ENCODE results near the gene TSPO2.

Gene TSPO2

GRCh38 chr6:41028561-41029412 lies 13.5 kb upstream of the TSPO2 start:
- FAIRE-seq (no peak), DNase-seq (ENCODE audit: insufficient read length) (no peak)
- TF ChIP-seq POLR2AphosphoS5 (IDR thresholded peaks at IDR 0.05; ENCODE audit: low read depth, low read length) (no peak), TAF1 (IDR thresholded peaks at IDR 0.05; ENCODE audit: borderline replicate concordance, low read depth, low read length) (no peak), POLR2A (IDR thresholded peaks at IDR 0.05; ENCODE audit: low read depth, low read length) (no peak)

GRCh38 chr6:41032830-41033229 lies 9.4 kb upstream of the TSPO2 start:
- FAIRE-seq, result no peak
- no peak for TF ChIP-seq POLR2A (IDR thresholded peaks at IDR 0.05; ENCODE audit: low read depth, low read length)
- TF ChIP-seq TAF1 (IDR thresholded peaks at IDR 0.05; ENCODE audit: borderline replicate concordance, low read depth, low read length), result no peak

GRCh38 chr6:41033776-41034175 lies 8.5 kb upstream of the TSPO2 start:
- FAIRE-seq, result no peak
- TF ChIP-seq POLR2AphosphoS5 (IDR thresholded peaks at IDR 0.05; ENCODE audit: low read depth, low read length) (no peak), TAF1 (IDR thresholded peaks at IDR 0.05; ENCODE audit: borderline replicate concordance, low read depth, low read length) (no peak), POLR2A (IDR thresholded peaks at IDR 0.05; ENCODE audit: low read depth, low read length) (no peak)
- no peak for DNase-seq (ENCODE audit: insufficient read length)

More at GRCh38 chr6:41032830-41033229, 9.4 kb upstream of the TSPO2 start:
- no peak for DNase-seq (ENCODE audit: insufficient read length)

- TF ChIP-seq POLR2AphosphoS5 (IDR thresholded peaks at IDR 0.05; ENCODE audit: low read depth, low read length), result no peak
- TF ChIP-seq TAF1 (IDR thresholded peaks at IDR 0.05; ENCODE audit: borderline replicate concordance, low read depth, low read length), result no peak
- no peak for TF ChIP-seq POLR2A (IDR thresholded peaks at IDR 0.05; ENCODE audit: low read depth, low read length)
- no peak for DNase-seq (ENCODE audit: insufficient read length)
- no peak for FAIRE-seq
These were observed 6.1 kb upstream of the TSPO2 start for GRCh38 chr6:41036186-41036585.

- TF ChIP-seq POLR2AphosphoS5 (IDR thresholded peaks at IDR 0.05; ENCODE audit: low read depth, low read length) (no peak), TAF1 (IDR thresholded peaks at IDR 0.05; ENCODE audit: borderline replicate concordance, low read depth, low read length) (no peak), POLR2A (IDR thresholded peaks at IDR 0.05; ENCODE audit: low read depth, low read length) (no peak)
- FAIRE-seq, result no peak
These were observed 5.7 kb upstream of the TSPO2 start for GRCh38 chr6:41036601-41037000.

GRCh38 chr6:41037107-41037900 lies 5.0 kb upstream of the TSPO2 start:
- DNase-seq (ENCODE audit: insufficient read length) (no peak), FAIRE-seq (no peak)
- no peak for TF ChIP-seq TAF1 (IDR thresholded peaks at IDR 0.05; ENCODE audit: borderline replicate concordance, low read depth, low read length)
- TF ChIP-seq POLR2AphosphoS5 (IDR thresholded peaks at IDR 0.05; ENCODE audit: low read depth, low read length), result no peak
- no peak for TF ChIP-seq POLR2A (IDR thresholded peaks at IDR 0.05; ENCODE audit: low read depth, low read length)

More at GRCh38 chr6:41036601-41037000, 5.7 kb upstream of the TSPO2 start:
- DNase-seq (ENCODE audit: insufficient read length), result no peak

- DNase-seq (ENCODE audit: insufficient read length), result no peak
- no peak for TF ChIP-seq TAF1 (IDR thresholded peaks at IDR 0.05; ENCODE audit: borderline replicate concordance, low read depth, low read length)
- no peak for TF ChIP-seq POLR2AphosphoS5 (IDR thresholded peaks at IDR 0.05; ENCODE audit: low read depth, low read length)
- TF ChIP-seq POLR2A (IDR thresholded peaks at IDR 0.05; ENCODE audit: low read depth, low read length), result no peak
- FAIRE-seq, result no peak
These were observed 4.1 kb upstream of the TSPO2 start for GRCh38 chr6:41038205-41038604.

- no peak for TF ChIP-seq POLR2A (IDR thresholded peaks at IDR 0.05; ENCODE audit: low read depth, low read length)
- no peak for TF ChIP-seq POLR2AphosphoS5 (IDR thresholded peaks at IDR 0.05; ENCODE audit: low read depth, low read length)
- no peak for TF ChIP-seq TAF1 (IDR thresholded peaks at IDR 0.05; ENCODE audit: borderline replicate concordance, low read depth, low read length)
- FAIRE-seq, result peak; percentile 64
- DNase-seq (ENCODE audit: insufficient read length), result peak; percentile 59
These were observed 2.9 kb upstream of the TSPO2 start, which contains the start of gene UNC5CL for GRCh38 chr6:41039060-41039998. Gene UNC5CL (minus strand): TSS chr6:41039221. CDS start chr6:41035074, 4,147 bp downstream.

GRCh38 chr6:41040101-41040939 lies 1.9 kb upstream of the TSPO2 start:
- no peak for FAIRE-seq
- TF ChIP-seq POLR2A (IDR thresholded peaks at IDR 0.05; ENCODE audit: low read depth, low read length) (no peak), TAF1 (IDR thresholded peaks at IDR 0.05; ENCODE audit: borderline replicate concordance, low read depth, low read length) (no peak), POLR2AphosphoS5 (IDR thresholded peaks at IDR 0.05; ENCODE audit: low read depth, low read length) (no peak)
- no peak for DNase-seq (ENCODE audit: insufficient read length)

GRCh38 chr6:41040940-41041536 lies 1.2 kb upstream of the TSPO2 start:
- no peak for TF ChIP-seq POLR2A (IDR thresholded peaks at IDR 0.05; ENCODE audit: low read depth, low read length)
- no peak for TF ChIP-seq POLR2AphosphoS5 (IDR thresholded peaks at IDR 0.05; ENCODE audit: low read depth, low read length)
- no peak for TF ChIP-seq TAF1 (IDR thresholded peaks at IDR 0.05; ENCODE audit: borderline replicate concordance, low read depth, low read length)
- DNase-seq (ENCODE audit: insufficient read length) (no peak), FAIRE-seq (no peak)
